Central memory CD4-positive, alpha-beta T cell (primary cell): ENCODE measurements around the gene ACTN1.

ENCODE experiments used
- DNase-seq: peaks from one replicate; pipeline ENCODE4 v3.0.0; 2022

ACTN1 gene

DNA sequence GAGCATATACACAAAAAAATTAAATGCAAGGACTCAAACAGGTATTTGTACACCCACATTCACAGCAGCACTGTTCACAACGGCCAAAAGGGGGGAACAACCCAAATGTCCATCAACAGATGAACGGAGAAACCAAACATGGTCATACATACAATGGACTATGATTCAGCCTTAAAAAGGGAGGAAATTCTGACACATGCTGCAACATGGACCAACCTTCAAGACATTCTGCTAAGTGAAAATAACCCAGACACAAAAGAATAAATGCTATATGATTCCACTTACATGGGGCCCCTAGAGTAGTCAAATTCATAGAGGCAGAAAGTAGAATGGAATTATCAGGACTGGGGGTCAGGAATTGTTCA, 29.5 kb downstream of the ACTN1 start:
- DNase-seq = no peak

DNA sequence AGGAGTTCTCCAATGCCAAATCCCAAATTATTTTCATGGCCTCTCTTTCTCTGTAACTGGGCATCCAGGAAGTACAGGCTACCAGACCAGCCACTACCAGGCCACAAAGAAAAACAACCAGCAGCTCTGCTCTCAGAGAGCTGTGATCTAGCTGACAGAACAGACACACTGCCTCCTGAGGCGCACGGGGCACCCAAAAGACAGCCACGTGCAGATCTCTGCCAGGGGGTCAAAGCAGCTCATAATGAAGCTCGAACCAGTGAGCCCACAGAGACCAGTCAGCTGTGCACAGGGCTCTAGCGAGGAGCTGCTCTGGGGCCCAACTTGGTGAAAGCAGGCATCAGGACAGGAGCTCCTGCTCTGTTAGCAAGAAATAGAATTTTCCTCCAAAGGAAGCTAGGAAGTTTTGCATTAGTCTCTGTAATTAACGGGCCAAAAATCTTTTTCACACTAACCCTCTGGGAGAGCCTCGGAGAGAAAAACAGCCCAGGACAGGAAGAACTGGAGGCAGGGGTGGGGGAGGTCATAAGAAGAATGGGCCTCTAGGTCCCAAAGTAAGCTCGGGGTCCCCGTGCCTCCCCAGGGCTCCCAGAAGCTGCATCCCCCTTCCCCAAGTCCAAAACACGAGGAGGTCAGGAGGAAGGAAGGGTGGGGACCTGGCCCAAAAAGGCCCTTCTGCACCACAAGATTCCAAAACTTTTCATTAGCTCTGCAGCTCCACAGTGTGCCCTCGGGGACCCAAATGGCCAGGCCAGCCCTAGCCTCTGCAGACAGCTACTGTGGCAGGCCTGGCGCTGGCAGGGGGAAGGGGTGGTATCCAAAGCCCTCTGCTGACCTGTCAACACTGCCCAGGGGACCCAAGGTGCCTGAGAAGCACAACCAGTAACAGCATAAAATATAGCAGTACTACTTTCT, 30.2 kb downstream of the ACTN1 start:
- no peak for DNase-seq

DNA sequence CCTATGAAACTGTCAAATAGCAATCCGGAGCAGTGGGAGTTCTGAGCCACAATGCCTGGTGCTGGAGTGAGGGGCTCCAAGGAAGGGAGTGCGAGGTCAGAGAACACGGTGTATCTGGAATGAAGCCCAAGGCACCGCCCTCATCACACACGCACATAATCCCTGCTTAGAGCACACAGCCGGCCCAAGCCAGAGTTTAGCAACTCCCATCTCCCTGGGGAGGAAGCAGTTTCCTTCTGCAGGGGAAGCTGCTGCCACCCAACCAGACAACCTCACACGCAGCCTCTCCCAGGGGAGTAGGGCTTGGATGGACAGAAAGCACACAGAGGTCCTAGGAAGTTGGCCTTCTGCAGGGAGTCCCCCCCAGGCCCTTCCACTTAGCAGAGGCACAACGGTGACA, 31.3 kb downstream of the ACTN1 start:
- no peak for DNase-seq

GRCh38 chr14:68946489-68946822, 32.6 kb downstream of the ACTN1 start:
- no peak for DNase-seq

DNA sequence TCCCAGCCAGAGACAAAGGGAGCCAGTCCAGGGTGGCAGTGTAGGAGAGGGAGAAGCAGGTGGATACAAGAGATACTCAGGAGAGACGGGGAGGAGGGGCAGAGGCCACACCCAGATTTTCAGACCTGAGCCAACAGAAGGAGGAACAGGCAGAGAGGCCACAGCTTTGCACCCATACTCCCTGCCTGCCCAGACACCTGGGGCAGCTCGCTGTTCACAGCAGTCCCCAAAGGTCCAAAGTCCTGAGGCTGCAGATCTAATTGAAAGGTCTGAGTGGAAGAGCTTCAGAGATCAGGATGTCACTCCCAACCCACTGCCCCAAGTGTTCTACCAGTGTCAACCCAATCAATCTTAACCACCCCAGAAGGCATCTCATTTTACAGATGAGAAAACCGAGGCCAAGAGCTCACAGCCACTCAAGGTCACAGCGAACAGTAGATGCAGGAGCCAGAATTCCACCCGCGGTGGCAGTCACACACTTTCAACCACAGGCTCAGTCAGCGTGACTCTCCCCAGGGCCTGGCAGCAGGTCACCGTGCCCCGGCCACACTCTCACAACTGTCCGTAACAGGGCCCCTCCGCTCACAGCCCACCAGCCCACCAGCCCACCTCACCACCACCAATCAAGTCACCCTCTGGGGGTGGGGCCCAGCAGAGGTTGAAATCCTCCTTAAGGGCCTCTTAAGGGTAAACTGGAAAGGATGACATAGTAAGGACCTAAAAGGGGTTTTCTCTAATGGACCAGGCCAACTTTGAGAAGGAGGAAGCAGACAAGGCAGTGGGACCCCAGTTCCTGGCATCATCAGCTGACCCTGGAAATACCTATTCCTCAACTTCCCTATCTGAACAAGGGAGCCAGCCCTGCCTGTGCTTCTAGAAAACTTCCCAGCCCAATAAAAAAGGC, 33.3 kb downstream of the ACTN1 start:
- no peak for DNase-seq

- DNase-seq = no peak
Measured at GRCh38 chr14:68945190-68945584, 33.9 kb downstream of the ACTN1 start.

- DNase-seq = no peak
Measured at GRCh38 chr14:68944162-68944561, 34.9 kb downstream of the ACTN1 start.

- no peak for DNase-seq
Measured at GRCh38 chr14:68943107-68943506, 36.0 kb downstream of the ACTN1 start.

DNA sequence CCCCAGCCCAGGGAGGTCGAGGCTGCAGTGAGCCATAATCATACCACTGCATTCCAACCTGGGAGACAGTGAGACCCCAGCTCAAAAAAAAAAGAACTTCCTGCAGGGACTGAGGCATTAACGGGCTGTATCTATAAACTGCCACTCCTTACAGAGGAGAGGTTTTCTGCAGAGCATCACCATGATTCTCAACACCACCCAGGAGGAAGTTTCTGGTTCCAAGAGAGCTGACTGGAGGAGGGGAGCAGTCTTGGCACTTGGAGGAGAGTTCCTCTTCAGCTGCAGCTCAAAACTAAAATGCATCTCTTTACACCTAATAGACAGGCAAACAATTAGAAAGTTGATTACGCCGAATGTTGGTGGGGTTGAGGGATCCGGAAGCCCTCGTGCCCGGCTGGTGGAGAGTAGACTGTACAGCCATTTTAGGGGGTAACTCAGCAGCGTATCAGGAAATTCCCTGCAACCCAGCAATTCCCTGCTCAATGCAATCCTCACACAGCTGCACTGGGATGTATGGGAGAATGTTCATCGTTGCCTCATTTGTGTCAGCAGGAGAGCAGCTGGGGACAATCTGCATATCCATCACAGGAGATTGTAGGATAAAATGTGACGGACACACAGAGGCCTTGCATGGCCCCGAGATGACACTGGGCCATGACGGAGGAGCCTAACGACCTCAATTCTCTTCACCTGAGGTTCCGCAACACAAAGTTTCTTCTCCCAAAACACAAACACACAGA, 36.6 kb downstream of the ACTN1 start:
- DNase-seq = no peak

GRCh38 chr14:68941820-68942219, 37.3 kb downstream of the ACTN1 start:
- DNase-seq = no peak

GRCh38 chr14:68940614-68941185, 38.4 kb downstream of the ACTN1 start:
- no peak for DNase-seq

DNA sequence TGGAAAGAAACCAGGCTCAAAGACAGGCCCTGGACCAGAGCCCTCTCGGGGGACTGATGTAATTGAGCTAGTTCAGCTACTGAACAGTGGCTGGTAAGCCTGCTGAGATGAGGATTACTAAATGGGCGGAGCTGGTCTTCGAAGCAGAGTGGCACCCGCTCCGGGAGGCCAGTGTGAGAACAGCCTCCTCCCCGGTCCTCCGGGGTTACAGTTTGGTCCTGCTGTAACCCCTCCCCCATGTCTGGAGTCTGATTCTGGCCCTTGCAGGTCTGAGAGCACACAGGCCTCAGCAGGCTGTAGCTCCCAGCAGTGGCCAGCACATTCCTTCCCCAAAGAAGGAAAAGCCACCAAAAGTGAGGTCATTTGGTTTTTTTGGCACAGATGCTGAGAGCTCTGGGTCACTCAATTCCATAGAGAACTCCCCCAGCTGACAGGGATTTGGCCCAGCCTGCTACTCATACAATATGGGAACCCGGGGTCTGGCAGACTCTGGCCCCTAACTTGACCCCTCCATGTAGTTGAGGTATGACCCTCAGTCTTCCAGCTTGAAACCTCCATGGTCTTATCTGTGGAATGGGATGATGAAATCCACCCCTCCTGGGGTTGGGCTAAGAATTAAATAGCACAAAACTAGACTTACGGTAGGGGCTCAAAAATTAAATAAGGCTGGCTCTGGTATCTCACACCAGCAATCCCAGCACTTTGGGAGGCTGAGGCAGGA, 39.0 kb downstream of the ACTN1 start:
- DNase-seq = no peak

- no peak for DNase-seq
Measured at GRCh38 chr14:68939181-68939892, 39.8 kb downstream of the ACTN1 start.

DNA sequence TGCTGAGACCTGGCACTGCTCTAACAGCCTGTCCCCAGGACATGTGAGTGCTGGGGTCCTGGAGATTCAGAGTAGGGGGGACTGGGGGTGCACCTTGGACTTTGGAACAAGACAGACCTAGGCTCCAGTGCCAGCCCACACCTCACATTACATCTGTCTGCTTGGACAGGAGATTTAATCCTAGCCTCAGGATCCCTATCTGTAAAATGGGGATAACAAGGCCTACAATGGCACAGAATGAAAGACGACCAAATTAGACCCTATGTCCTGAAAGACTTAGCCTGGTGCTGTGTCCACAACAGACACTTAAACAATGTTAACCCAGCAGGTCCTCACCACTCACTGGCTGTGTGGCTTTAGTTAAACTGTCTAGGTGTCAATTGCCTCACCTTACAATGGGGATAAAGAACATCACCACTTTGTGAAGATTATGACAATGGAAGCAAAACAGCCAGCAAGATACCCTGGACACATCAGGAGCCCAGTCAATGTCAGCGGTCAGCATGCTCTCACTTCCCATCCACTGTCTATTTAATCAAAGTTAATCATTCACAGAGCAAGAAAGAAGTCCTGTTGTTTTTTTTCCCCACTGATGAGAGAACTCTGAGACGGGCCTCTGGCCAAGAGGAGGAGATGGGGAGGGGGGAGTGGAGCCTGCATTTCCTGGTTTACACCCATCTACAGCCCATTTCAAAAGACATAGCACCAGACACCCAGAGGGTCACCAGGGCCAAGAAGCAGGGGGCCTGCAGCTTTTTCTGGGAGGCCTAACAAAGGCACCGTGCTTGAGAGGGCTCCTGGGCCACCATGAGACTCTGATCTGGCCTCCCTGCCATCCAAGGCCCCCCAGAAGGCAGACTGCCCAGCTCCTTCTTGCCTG, 40.6 kb downstream of the ACTN1 start:
- DNase-seq = no peak

DNA sequence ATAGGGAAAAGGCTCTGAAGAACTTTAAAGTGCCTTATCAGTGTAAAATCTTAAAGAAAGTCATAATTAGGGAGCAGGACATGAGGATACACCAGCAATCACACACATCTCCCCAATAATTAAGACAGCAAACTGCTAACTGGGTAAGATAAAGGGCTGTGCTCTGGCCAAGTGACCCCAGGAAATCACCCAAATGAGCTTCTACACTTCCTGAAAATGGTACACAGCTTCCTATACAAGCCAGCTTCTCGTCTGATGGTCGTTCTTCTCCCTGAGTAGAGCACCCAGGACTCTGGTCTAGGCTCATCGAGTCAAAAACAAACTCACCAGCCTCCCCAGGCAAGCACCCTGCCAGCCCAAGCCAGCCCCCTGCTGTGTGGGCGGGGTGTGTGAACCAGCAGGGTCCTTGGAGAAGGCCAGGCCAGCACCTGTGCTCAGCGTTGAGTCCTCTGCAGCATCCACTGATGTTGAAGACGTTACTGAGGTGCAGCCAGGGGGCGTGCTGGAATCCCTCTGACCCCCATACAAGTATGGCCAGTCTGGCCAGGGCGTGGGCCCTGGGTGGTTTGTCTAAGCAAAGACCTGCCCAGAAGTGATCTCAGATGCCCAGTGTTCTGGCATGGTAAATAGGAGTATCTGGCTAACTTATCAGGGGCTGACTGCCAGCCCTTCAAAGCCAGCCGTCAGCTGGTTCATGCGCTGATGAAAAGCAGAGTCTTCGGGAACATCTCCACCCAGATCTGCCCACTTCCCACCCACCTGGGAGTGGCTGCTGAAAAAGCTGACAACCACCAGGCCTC, 41.4 kb downstream of the ACTN1 start:
- DNase-seq = peak; percentile 8

GRCh38 chr14:68936980-68937379, 42.1 kb downstream of the ACTN1 start:
- DNase-seq = no peak

DNA sequence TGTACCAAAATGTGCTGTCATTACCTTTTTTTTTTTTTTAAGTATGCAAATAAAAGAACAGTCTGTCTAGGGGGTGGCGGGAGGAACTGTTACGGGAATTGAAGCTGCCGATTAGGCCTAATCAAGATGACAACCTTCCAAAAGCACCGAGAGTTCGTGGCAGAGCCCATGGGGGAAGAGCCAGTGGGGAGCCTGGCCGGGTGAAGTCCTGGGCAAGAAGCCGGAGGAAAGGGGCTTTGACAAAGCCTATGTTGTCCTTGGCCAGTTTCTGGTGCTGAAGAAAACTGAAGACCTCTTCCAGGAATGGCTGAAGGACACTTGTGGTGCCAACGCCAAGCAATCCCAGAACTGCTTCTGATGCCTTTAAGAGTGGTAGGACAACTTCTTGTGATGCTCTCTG, 42.6 kb downstream of the ACTN1 start:
- no peak for DNase-seq

DNA sequence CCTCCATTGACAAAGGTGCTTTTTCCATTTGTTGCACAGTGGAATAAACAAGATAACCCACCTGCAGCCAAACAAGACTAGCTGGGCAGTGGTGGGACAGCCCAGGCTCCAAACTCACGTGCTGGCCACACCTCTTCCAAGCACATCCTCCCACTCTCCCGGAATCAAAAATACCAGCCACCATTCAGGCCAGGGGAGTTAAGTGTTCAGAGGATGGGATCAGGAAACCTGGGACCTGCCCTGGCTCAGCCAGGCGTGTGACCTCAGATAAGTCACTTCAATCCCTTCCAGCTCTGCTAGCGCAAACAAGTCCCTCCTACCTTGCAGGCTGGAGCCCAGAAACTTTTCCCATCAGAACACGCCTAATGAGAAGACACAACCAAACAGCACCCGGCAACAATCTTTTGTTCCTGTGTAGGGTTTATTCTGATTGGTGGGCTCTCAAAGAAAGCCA, 43.3 kb downstream of the ACTN1 start:
- no peak for DNase-seq

GRCh38 chr14:68934066-68934465, 45.0 kb downstream of the ACTN1 start:
- DNase-seq = no peak

DNA sequence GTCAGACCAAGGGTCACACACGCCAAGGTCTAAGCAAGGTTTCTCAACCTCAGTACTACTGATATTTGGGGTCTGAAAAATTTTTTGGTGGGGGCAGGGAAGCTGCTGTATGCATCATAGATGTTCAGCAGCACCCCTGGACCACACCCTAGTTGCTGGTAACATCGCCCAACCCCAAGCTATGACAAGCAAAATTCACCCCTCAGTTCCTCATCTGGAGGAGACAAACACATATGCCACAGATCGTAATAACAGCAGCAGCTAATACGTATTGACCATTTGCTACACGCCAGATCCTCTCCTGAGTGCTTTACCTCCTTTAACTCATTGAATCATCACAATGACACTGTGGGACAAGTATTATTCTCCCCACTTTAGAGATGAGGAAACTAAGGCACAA, 46.4 kb downstream of the ACTN1 start:
- DNase-seq = no peak
